NCI-H146 (cell line): ENCODE data around the gene CDC42EP4.

Source experiments
- DNase-seq: peaks from one replicate; lab custom pipeline; 2025; lab: John Stamatoyannopoulos, UW

Gene CDC42EP4

GRCh38 chr17:73311781-73312641, at the start of gene CDC42EP4:
TSS of gene CDC42EP4 (minus strand) at chr17:73312001. CDS start at chr17:73286500, 25,501 bp downstream.
- peak; percentile 89 for DNase-seq

GRCh38 chr17:73360961-73361761, 49.4 kb upstream of the CDC42EP4 start:
- peak; percentile 19 for DNase-seq

- DNase-seq: peak; percentile 78
Observed at GRCh38 chr17:73359987-73360410, 48.2 kb upstream of the CDC42EP4 start.

GRCh38 chr17:73359352-73359751, 47.6 kb upstream of the CDC42EP4 start:
- DNase-seq: no peak

- no peak for DNase-seq
Observed at GRCh38 chr17:73358668-73359067, 46.9 kb upstream of the CDC42EP4 start.

GRCh38 chr17:73357981-73358380, 46.2 kb upstream of the CDC42EP4 start:
- no peak for DNase-seq

- no peak for DNase-seq
Observed at GRCh38 chr17:73357318-73357717, 45.5 kb upstream of the CDC42EP4 start.

GRCh38 chr17:73356561-73357170, 44.9 kb upstream of the CDC42EP4 start:
- DNase-seq: no peak

GRCh38 chr17:73354423-73355284, 42.9 kb upstream of the CDC42EP4 start:
- DNase-seq: no peak

GRCh38 chr17:73352261-73352660, 40.5 kb upstream of the CDC42EP4 start:
- DNase-seq: no peak

GRCh38 chr17:73351764-73352163, 40.0 kb upstream of the CDC42EP4 start:
- DNase-seq: no peak

- DNase-seq: no peak
Observed at GRCh38 chr17:73350864-73351263, 39.1 kb upstream of the CDC42EP4 start.

- DNase-seq: no peak
Observed at GRCh38 chr17:73349647-73350046, 37.8 kb upstream of the CDC42EP4 start.

GRCh38 chr17:73349138-73349537, 37.3 kb upstream of the CDC42EP4 start:
- DNase-seq: no peak

- DNase-seq: no peak
Observed at GRCh38 chr17:73348829-73349095, 37.0 kb upstream of the CDC42EP4 start.

GRCh38 chr17:73348018-73348828, 36.4 kb upstream of the CDC42EP4 start:
- no peak for DNase-seq

GRCh38 chr17:73347351-73347750, 35.5 kb upstream of the CDC42EP4 start:
- DNase-seq: no peak

GRCh38 chr17:73346501-73347162, 34.8 kb upstream of the CDC42EP4 start:
- no peak for DNase-seq

- DNase-seq: no peak
Observed at GRCh38 chr17:73343739-73344454, 32.1 kb upstream of the CDC42EP4 start.

GRCh38 chr17:73343168-73343634, 31.4 kb upstream of the CDC42EP4 start:
- no peak for DNase-seq
